Endothelial cell of umbilical vein (primary cell): Measurements from ENCODE around the gene ADAM8.

ENCODE experiments used
- CTCF ChIP-seq, 2 donors: IDR thresholded peaks; 1 replicate in 1 of 2; 2 replicates in 1 of 2; pipeline ENCODE4 v1.5.1; 2011; ENCODE audit warnings: low read length in 2 of 2, mild to moderate bottlenecking in 2 of 2, moderate library complexity in 2 of 2, control low read depth in 1 of 2, inconsistent platforms in 1 of 2, low read depth in 1 of 2; ENCODE audit not compliant: insufficient read depth in 1 of 2; ENCODE audit errors: extremely low read depth in 1 of 2
- GATA2 ChIP-seq: IDR thresholded peaks from 2 replicates; pipeline ENCODE4 v1.7.0; 2011; ENCODE audit warnings: low read depth, mild to moderate bottlenecking, moderate library complexity, mixed read lengths, low read length; ENCODE audit not compliant: insufficient read length, insufficient read depth
- MAX ChIP-seq: IDR thresholded peaks from 2 replicates; pipeline ENCODE4 v1.6.1; 2011; ENCODE audit not compliant: insufficient read depth, insufficient read length
- POLR2AphosphoS5 ChIP-seq: IDR thresholded peaks from 2 replicates; pipeline ENCODE4 v1.6.1; 2012; ENCODE audit warnings: low read depth, mild to moderate bottlenecking, control low read depth, low read length, moderate library complexity; ENCODE audit not compliant: insufficient read depth

GRCh38 chr10:133316266-133316665, 39.6 kb upstream of the ADAM8 start:
- TF ChIP-seq CTCF (IDR thresholded peaks at IDR 0.05; ENCODE audit: extremely low read depth in 1 of 2, insufficient read depth in 1 of 2, low read depth in 1 of 2, low read length in 2 of 2) (no peak), POLR2AphosphoS5 (no peak), GATA2 (no peak), MAX (no peak)
